ENCODE measurements around the gene RAD51B. TPM values are rescaled to one million over a fixed set of nuclear protein-coding genes. Genes with fewer than 3 reads are reported as not detected.
A peak's percentile ranks its signal among the peaks of the same experiment; 100 is the strongest.

RAD51B gene
- total RNA-seq, 5 donors from 2014 or later (not counting 1 experiment from before 2014, with no cell fraction given): 25.4 to 47.9 (median 30.0) TPM

DNA sequence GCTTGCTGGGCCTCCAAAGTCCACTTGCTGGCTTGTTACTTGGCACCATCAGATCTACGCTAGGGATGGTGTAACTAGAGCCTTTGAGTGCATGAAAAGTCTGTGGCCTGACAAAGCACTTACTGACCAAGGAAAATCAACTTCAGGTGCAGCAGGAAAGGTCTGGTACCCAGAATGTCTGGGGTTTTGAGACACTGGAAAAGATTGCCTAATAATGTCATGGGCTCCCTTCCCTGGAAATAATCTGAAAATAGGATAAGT lies 866.6 kb downstream of the RAD51B start:
- Histone ChIP-seq H3K27me3 (replicated peaks in 1 of 2; ENCODE audit: control insufficient read depth in 2 of 2, extremely low read depth in 1 of 2, insufficient read depth in 2 of 2, low read length in 1 of 2) (no peaks in the 10 kb centered on the region), H3K4me3 (ENCODE audit: control insufficient read depth in 1 of 2, extremely low read depth in 1 of 2, low read length in 1 of 2) (no peak overlapping the region), H3K27ac (ENCODE audit: low read length) (peak overlapping the region; percentile 88), H3K9me3 (no peaks in the 10 kb centered on the region), H3K36me3 (ENCODE audit: control insufficient read depth in 2 of 2, extremely low read depth in 1 of 2, insufficient read depth in 1 of 2, low read length in 1 of 2) (no peaks in the 10 kb centered on the region), H3K4me1 (ENCODE audit: control insufficient read depth in 1 of 2, extremely low read depth in 1 of 2, insufficient read depth in 2 of 2, low read length in 2 of 2) (peaks cover 29 to 55% of the 10 kb centered on the region in 2 experiments)
- POLR2A ChIA-PET: interaction anchor here in 1 of 2 donors (0.6 to 1.8 kb wide), 4 partner anchors 95 to 109 kb away, joined by 3 to 7 read pairs (median 5); no protein-coding TSS in a partner anchor
- Mint-ChIP-seq H3K4me3 (peak overlapping the region in 1 of 3 donors; percentile 78), H3K36me3 (no peaks in the 10 kb centered on the region), H3K27ac (peak overlapping the region; percentile 95 to 96), H3K4me1 (peaks cover 52 to 67% (median 64%) of the 10 kb centered on the region in 3 donors), H3K27me3 (no peaks in the 10 kb centered on the region), H3K9me3 (no peaks in the 10 kb centered on the region)
- WGBS (ENCODE audit: insufficient coverage): 100% methylated on average over 1 of the region's 1 CpG
- ATAC-seq (replicated peaks in 1 of 4) (no peak), DNase-seq (no peak)
- CTCF ChIA-PET: interaction anchor here in 1 of 2 donors (0.6 to 2.0 kb wide), 5 partner anchors 94 to 179 kb away, joined by 3 to 6 read pairs (median 4); no protein-coding TSS in a partner anchor

DNA sequence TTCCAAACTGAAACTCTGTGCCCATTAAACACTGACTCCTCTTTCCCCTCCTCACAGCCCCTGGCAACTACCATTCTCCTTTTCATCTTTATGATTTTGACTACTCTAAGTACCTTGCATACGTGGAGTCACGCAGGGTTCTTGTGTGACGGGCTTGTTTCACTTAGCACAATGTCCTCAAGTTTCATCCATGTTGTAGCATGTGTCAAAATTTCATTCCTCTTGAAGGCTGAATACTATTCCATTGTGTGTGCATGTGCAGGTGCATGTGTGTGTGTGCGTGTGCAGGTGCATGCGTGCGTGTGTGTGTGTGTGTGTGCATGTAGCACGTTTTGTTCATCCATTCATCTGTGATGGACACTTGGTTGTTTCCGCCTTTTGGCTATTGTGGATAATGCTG lies 867.1 kb downstream of the RAD51B start:
- peaks cover 27 to 49% of the 10 kb centered on the region in 2 experiments for H3K4me1 ChIP-seq (ENCODE audit: control insufficient read depth in 1 of 2, extremely low read depth in 1 of 2, insufficient read depth in 2 of 2, low read length in 2 of 2)
- H3K4me1 Mint-ChIP-seq: peaks cover 46 to 61% (median 58%) of the 10 kb centered on the region in 3 donors
- no peaks in the 10 kb centered on the region for H3K9me3 Mint-ChIP-seq
- no peak overlapping the region for H3K27ac ChIP-seq (ENCODE audit: low read length)
- DNase-seq (no peak), ATAC-seq (replicated peaks in 1 of 4) (no peak)
- peak overlapping the region; percentile 95 to 96 for H3K27ac Mint-ChIP-seq
- no peaks in the 10 kb centered on the region for H3K27me3 ChIP-seq (replicated peaks in 1 of 2; ENCODE audit: control insufficient read depth in 2 of 2, extremely low read depth in 1 of 2, insufficient read depth in 2 of 2, low read length in 1 of 2)
- H3K27me3 Mint-ChIP-seq: no peaks in the 10 kb centered on the region
- H3K9me3 ChIP-seq: no peaks in the 10 kb centered on the region
- no peaks in the 10 kb centered on the region for H3K36me3 ChIP-seq (ENCODE audit: control insufficient read depth in 2 of 2, extremely low read depth in 1 of 2, insufficient read depth in 1 of 2, low read length in 1 of 2)
- POLR2A ChIA-PET: no interaction called here
- CTCF ChIA-PET: interaction anchor here in 1 of 2 donors (0.6 kb wide), 2 partner anchors 22 to 105 kb away, joined by 3 read pairs; no protein-coding TSS in a partner anchor
- no peak overlapping the region for H3K4me3 ChIP-seq (ENCODE audit: control insufficient read depth in 1 of 2, extremely low read depth in 1 of 2, low read length in 1 of 2)
- no peak overlapping the region for H3K4me3 Mint-ChIP-seq
- H3K36me3 Mint-ChIP-seq: no peaks in the 10 kb centered on the region
- 100% methylated on average over 2 of the region's 8 CpGs for WGBS (ENCODE audit: insufficient coverage)

DNA sequence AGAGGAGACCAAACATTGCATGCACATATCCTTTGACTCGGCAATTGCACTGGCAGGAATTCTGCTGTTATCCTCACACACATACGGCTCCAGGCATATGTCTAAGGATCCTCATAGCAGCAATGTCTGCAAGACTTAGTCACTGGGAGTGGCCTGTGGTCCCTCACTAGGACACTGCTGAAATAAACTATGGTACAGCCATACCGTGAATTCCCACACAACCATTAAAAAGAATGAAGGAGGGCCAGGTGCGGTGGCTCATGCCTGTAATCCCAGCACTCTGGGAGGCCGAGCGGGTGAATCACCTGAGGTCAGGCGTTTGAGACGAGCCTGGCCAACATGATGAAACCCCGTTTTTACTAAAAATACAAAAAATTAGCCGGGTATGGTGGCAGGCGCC lies 868.2 kb downstream of the RAD51B start:
- Mint-ChIP-seq H3K27me3 (no peaks in the 10 kb centered on the region), H3K27ac (peak overlapping the region; percentile 28 to 96), H3K4me3 (no peak overlapping the region), H3K36me3 (no peaks in the 10 kb centered on the region), H3K4me1 (peaks cover 36 to 53% (median 48%) of the 10 kb centered on the region in 3 donors), H3K9me3 (no peaks in the 10 kb centered on the region)
- 85% methylated on average over 8 of the region's 11 CpGs for WGBS (ENCODE audit: insufficient coverage)
- no peak for DNase-seq
- H3K9me3 ChIP-seq: no peaks in the 10 kb centered on the region
- CTCF ChIA-PET: interaction anchor here in 1 of 2 donors (0.7 kb wide), 1 partner anchor 127 kb away, joined by 7 read pairs; no protein-coding TSS in a partner anchor
- H3K27me3 ChIP-seq (replicated peaks in 1 of 2; ENCODE audit: control insufficient read depth in 2 of 2, extremely low read depth in 1 of 2, insufficient read depth in 2 of 2, low read length in 1 of 2): no peaks in the 10 kb centered on the region
- no peak overlapping the region for H3K4me3 ChIP-seq (ENCODE audit: control insufficient read depth in 1 of 2, extremely low read depth in 1 of 2, low read length in 1 of 2)
- H3K27ac ChIP-seq (ENCODE audit: low read length): no peak overlapping the region
- ATAC-seq (replicated peaks in 1 of 4): no peak
- peaks cover 19 to 39% of the 10 kb centered on the region in 2 experiments for H3K4me1 ChIP-seq (ENCODE audit: control insufficient read depth in 1 of 2, extremely low read depth in 1 of 2, insufficient read depth in 2 of 2, low read length in 2 of 2)
- H3K36me3 ChIP-seq (ENCODE audit: control insufficient read depth in 2 of 2, extremely low read depth in 1 of 2, insufficient read depth in 1 of 2, low read length in 1 of 2): no peaks in the 10 kb centered on the region
- POLR2A ChIA-PET: interaction anchor here in 1 of 2 donors (0.6 kb wide), 1 partner anchor 174 kb away, joined by 3 read pairs; no protein-coding TSS in a partner anchor

DNA sequence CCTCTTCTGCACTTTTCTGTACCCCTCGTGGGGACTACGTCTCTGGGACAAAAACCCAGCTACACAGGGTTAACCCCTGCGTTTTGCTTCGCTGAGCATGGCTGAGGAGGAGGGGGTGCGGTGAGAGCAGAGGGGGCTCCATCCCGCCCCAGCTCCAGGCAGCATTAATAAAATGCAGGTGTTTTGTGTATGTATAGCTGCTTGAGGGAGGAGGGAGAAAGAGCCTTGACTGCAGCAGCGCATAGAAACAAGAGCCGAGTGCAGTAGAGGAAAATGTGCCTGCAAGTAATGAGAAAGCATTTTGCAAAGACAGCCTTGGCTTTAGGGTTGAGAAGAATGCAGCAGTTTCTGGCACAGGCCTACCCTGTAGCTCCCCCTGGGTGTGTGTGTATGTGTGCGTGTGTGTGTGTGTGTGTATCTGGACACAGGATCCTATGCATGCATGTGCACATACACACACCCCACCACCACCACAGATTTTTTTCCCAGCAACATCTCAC lies 869.3 kb downstream of the RAD51B start:
- ChIA-PET POLR2A (no interaction called here), CTCF (no interaction called here)
- H3K4me1 ChIP-seq (ENCODE audit: control insufficient read depth in 1 of 2, extremely low read depth in 1 of 2, insufficient read depth in 2 of 2, low read length in 2 of 2): peaks cover 12 to 27% of the 10 kb centered on the region in 2 experiments
- Mint-ChIP-seq H3K9me3 (no peaks in the 10 kb centered on the region), H3K36me3 (no peaks in the 10 kb centered on the region), H3K4me3 (no peak overlapping the region), H3K4me1 (peaks cover 25 to 48% (median 41%) of the 10 kb centered on the region in 3 donors), H3K27me3 (no peaks in the 10 kb centered on the region), H3K27ac (peak overlapping the region; percentile 37 to 75)
- H3K4me3 ChIP-seq (ENCODE audit: control insufficient read depth in 1 of 2, extremely low read depth in 1 of 2, low read length in 1 of 2): no peak overlapping the region
- H3K9me3 ChIP-seq: no peaks in the 10 kb centered on the region
- DNase-seq: peak in 2 of 35 experiments; percentile 9 to 24
- no peak overlapping the region for H3K27ac ChIP-seq (ENCODE audit: low read length)
- no peaks in the 10 kb centered on the region for H3K36me3 ChIP-seq (ENCODE audit: control insufficient read depth in 2 of 2, extremely low read depth in 1 of 2, insufficient read depth in 1 of 2, low read length in 1 of 2)
- no peak for ATAC-seq (replicated peaks in 1 of 4)
- WGBS (ENCODE audit: insufficient coverage): 86% methylated on average over 7 of the region's 9 CpGs
- no peaks in the 10 kb centered on the region for H3K27me3 ChIP-seq (replicated peaks in 1 of 2; ENCODE audit: control insufficient read depth in 2 of 2, extremely low read depth in 1 of 2, insufficient read depth in 2 of 2, low read length in 1 of 2)

DNA sequence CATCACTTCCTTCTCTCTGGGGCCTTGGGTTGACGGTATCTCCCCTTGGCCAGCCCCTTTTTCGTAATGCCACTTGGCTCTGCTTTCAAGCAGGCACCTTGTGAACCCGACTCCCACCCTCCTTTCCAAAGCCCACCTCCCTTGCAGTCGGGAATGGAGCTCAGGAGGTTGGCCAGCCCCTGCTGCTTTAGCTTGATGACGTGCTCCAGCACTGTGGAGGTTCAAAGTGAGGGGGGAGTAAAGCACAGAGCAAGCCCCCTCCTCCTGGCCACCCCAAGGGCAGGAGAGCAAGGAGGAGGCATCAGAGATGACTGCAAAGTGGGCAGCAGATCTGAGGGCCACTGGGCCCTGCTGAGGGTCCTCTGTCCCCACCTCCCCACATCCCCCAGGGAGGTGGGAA lies 869.9 kb downstream of the RAD51B start:
- H3K9me3 ChIP-seq: no peaks in the 10 kb centered on the region
- H3K27ac ChIP-seq (ENCODE audit: low read length): no peak overlapping the region
- no peaks in the 10 kb centered on the region for H3K27me3 ChIP-seq (replicated peaks in 1 of 2; ENCODE audit: control insufficient read depth in 2 of 2, extremely low read depth in 1 of 2, insufficient read depth in 2 of 2, low read length in 1 of 2)
- ChIA-PET CTCF (no interaction called here), POLR2A (no interaction called here)
- peaks cover 9 to 23% of the 10 kb centered on the region in 2 experiments for H3K4me1 ChIP-seq (ENCODE audit: control insufficient read depth in 1 of 2, extremely low read depth in 1 of 2, insufficient read depth in 2 of 2, low read length in 2 of 2)
- H3K9me3 Mint-ChIP-seq: no peaks in the 10 kb centered on the region
- DNase-seq: no peak
- ATAC-seq (replicated peaks in 1 of 4): no peak
- H3K36me3 ChIP-seq (ENCODE audit: control insufficient read depth in 2 of 2, extremely low read depth in 1 of 2, insufficient read depth in 1 of 2, low read length in 1 of 2): no peaks in the 10 kb centered on the region
- no peaks in the 10 kb centered on the region for H3K27me3 Mint-ChIP-seq
- H3K4me1 Mint-ChIP-seq: peaks cover 19 to 47% (median 39%) of the 10 kb centered on the region in 3 donors
- H3K36me3 Mint-ChIP-seq: no peaks in the 10 kb centered on the region
- no peak overlapping the region for H3K4me3 Mint-ChIP-seq
- peak overlapping the region; percentile 37 to 75 for H3K27ac Mint-ChIP-seq
- WGBS (ENCODE audit: insufficient coverage): 100% methylated on average over 2 of the region's 5 CpGs
- no peak overlapping the region for H3K4me3 ChIP-seq (ENCODE audit: control insufficient read depth in 1 of 2, extremely low read depth in 1 of 2, low read length in 1 of 2)

DNA sequence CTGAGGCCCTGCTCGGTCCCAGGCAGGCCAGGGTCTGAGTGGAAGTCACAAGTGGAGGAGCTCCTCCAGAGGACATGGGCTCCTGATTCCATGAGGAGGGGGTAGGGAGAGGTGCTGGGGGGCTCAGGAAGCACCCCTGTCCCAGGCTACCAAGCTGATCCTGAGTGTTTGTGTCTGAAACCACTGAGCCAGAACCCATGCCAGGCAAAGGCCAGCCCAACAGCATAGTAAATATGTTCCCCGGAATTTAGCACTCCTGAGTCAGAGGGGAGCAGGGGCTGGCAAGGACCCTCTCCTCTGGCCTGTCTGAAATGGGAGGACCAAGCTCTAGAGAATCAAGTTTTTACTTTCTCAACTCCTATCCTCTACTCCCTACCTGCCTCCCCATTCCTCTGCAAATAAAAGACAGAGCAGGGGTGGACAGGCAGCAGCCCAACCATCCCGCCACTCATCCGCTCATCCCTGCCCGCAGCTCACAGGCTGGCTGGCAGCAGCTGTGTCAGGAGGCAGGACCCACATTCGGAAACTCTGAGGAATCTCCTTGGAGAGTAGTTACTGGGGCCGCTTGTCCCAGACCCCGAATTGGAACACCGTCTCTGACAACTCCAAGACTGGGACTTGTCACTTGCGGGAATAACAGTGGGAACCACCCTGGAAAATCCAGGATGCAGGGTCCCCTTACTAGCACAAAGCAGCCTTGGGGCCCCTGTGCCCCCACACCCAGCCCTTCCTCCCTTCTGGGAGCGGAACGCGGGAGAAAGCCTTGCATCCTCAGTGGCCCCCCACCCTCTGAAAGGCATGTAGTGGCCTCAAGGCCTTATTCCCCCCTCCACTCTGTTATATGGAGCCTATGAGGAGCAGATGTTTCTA lies 870.7 kb downstream of the RAD51B start:
- Histone ChIP-seq H3K36me3 (ENCODE audit: control insufficient read depth in 2 of 2, extremely low read depth in 1 of 2, insufficient read depth in 1 of 2, low read length in 1 of 2) (no peaks in the 10 kb centered on the region), H3K27ac (ENCODE audit: low read length) (no peak overlapping the region), H3K27me3 (replicated peaks in 1 of 2; ENCODE audit: control insufficient read depth in 2 of 2, extremely low read depth in 1 of 2, insufficient read depth in 2 of 2, low read length in 1 of 2) (no peaks in the 10 kb centered on the region), H3K9me3 (no peaks in the 10 kb centered on the region), H3K4me1 (ENCODE audit: control insufficient read depth in 1 of 2, extremely low read depth in 1 of 2, insufficient read depth in 2 of 2, low read length in 2 of 2) (peaks cover 2 to 23% of the 10 kb centered on the region in 2 experiments), H3K4me3 (ENCODE audit: control insufficient read depth in 1 of 2, extremely low read depth in 1 of 2, low read length in 1 of 2) (no peak overlapping the region)
- POLR2A ChIA-PET: no interaction called here
- CTCF ChIA-PET: no interaction called here
- no peaks in the 10 kb centered on the region for H3K27me3 Mint-ChIP-seq
- H3K27ac Mint-ChIP-seq: no peak overlapping the region
- H3K9me3 Mint-ChIP-seq: no peaks in the 10 kb centered on the region
- no peak overlapping the region for H3K4me3 Mint-ChIP-seq
- ATAC-seq (replicated peaks in 1 of 4) (no peak), DNase-seq (no peak)
- peaks cover 14 to 44% (median 36%) of the 10 kb centered on the region in 3 donors for H3K4me1 Mint-ChIP-seq
- WGBS (ENCODE audit: insufficient coverage): 96% methylated on average over 10 of the region's 13 CpGs
- H3K36me3 Mint-ChIP-seq: no peaks in the 10 kb centered on the region
